ENCODE data around the gene SORBS1. TPM values are rescaled to one million over a fixed set of nuclear protein-coding genes. Genes with fewer than 3 reads are reported as not detected.

Gene SORBS1
- total RNA-seq, 4 donors from 2014 or later: 92.2 to 308 (median 150) TPM

GRCh38 chr10:95482501-95483233 lies 78.5 kb downstream of the SORBS1 start:
- DNase-seq: no peak
- 70 to 71% methylated on average over 7 of the region's 7 CpGs for WGBS, 2 donors (ENCODE audit: low coverage in 1 of 2)
- peak overlapping the region; percentile 78 to 89 (median 88) for H3K27ac ChIP-seq

GRCh38 chr10:95480901-95481491 lies 80.2 kb downstream of the SORBS1 start:
- Histone ChIP-seq H3K27ac (peak overlapping the region; percentile 78 to 89 (median 88)), H3K36me3 (no peaks in the 10 kb centered on the region), H3K4me1 (peaks cover 21 to 71% (median 61%) of the 10 kb centered on the region in 4 donors), H3K9me3 (no peaks in the 10 kb centered on the region), H3K27me3 (no peaks in the 10 kb centered on the region), H3K4me3 (no peak overlapping the region)
- WGBS, 2 donors (ENCODE audit: low coverage in 1 of 2): 26 to 44% methylated on average over 3 to 4 of the region's 4 CpGs
- TF ChIP-seq POLR2AphosphoS5 (IDR thresholded peaks at IDR 0.05): no peak
- TF ChIP-seq, protein P1, sequence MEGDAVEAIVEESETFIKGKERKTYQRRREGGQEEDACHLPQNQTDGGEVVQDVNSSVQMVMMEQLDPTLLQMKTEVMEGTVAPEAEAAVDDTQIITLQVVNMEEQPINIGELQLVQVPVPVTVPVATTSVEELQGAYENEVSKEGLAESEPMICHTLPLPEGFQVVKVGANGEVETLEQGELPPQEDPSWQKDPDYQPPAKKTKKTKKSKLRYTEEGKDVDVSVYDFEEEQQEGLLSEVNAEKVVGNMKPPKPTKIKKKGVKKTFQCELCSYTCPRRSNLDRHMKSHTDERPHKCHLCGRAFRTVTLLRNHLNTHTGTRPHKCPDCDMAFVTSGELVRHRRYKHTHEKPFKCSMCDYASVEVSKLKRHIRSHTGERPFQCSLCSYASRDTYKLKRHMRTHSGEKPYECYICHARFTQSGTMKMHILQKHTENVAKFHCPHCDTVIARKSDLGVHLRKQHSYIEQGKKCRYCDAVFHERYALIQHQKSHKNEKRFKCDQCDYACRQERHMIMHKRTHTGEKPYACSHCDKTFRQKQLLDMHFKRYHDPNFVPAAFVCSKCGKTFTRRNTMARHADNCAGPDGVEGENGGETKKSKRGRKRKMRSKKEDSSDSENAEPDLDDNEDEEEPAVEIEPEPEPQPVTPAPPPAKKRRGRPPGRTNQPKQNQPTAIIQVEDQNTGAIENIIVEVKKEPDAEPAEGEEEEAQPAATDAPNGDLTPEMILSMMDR (IDR thresholded peaks at IDR 0.05): no peak
- no peak for TF ChIP-seq EP300 (IDR thresholded peaks at IDR 0.05; ENCODE audit: low read depth)
- no peak for TF ChIP-seq POLR2A (IDR thresholded peaks at IDR 0.05)
- no peak for DNase-seq
- intact Hi-C loops (cut with DNase I; ENCODE audit: low total_unique reads): no loop called here
- in situ Hi-C loops (cut with MboI; ENCODE audit: low pct_ligation_motif_present in 1 of 4, low pct_unique_long_range_greater_than_20kb in 1 of 4, low sequenced_read_pairs in 3 of 4): no loop called here

More at GRCh38 chr10:95482501-95483233, 78.5 kb downstream of the SORBS1 start:
- intact Hi-C loops (cut with DNase I; ENCODE audit: low total_unique reads): no loop called here
- Histone ChIP-seq H3K4me1 (peaks cover 21 to 55% (median 44%) of the 10 kb centered on the region in 4 donors), H3K9me3 (no peaks in the 10 kb centered on the region), H3K4me3 (no peak overlapping the region), H3K27me3 (no peaks in the 10 kb centered on the region), H3K36me3 (no peaks in the 10 kb centered on the region)
- in situ Hi-C loops (cut with MboI; ENCODE audit: low pct_ligation_motif_present in 1 of 4, low pct_unique_long_range_greater_than_20kb in 1 of 4, low sequenced_read_pairs in 3 of 4): no loop called here
- TF ChIP-seq EP300 (IDR thresholded peaks at IDR 0.05; ENCODE audit: low read depth): no peak
- TF ChIP-seq, protein P1 (IDR thresholded peaks at IDR 0.05): no peak
- no peak for TF ChIP-seq POLR2AphosphoS5 (IDR thresholded peaks at IDR 0.05)
- no peak for TF ChIP-seq POLR2A (IDR thresholded peaks at IDR 0.05)

- in situ Hi-C loops (cut with MboI; ENCODE audit: low pct_ligation_motif_present in 1 of 4, low pct_unique_long_range_greater_than_20kb in 1 of 4, low sequenced_read_pairs in 3 of 4) (no loop called here), intact Hi-C loops (cut with DNase I; ENCODE audit: low total_unique reads) (no loop called here)
- no peak for DNase-seq
- Histone ChIP-seq H3K36me3 (no peaks in the 10 kb centered on the region), H3K27me3 (no peaks in the 10 kb centered on the region), H3K4me3 (no peak overlapping the region), H3K4me1 (peaks cover 21 to 74% (median 68%) of the 10 kb centered on the region in 4 donors), H3K27ac (peak overlapping the region; percentile 78 to 89 (median 88)), H3K9me3 (no peaks in the 10 kb centered on the region)
- TF ChIP-seq POLR2A (IDR thresholded peaks at IDR 0.05): no peak
- peak in 2 of 3 donors; percentile 18 to 45 for TF ChIP-seq POLR2AphosphoS5 (IDR thresholded peaks at IDR 0.05)
- TF ChIP-seq, protein P1 (IDR thresholded peaks at IDR 0.05): peak in 1 of 5 experiments; percentile 14
- peak; percentile 37 for TF ChIP-seq EP300 (IDR thresholded peaks at IDR 0.05; ENCODE audit: low read depth)
- WGBS, 2 donors (ENCODE audit: low coverage in 1 of 2): 11 to 53% methylated on average over 6 to 11 of the region's 11 CpGs
Observed at GRCh38 chr10:95480102-95480900, 80.9 kb downstream of the SORBS1 start.

DNA sequence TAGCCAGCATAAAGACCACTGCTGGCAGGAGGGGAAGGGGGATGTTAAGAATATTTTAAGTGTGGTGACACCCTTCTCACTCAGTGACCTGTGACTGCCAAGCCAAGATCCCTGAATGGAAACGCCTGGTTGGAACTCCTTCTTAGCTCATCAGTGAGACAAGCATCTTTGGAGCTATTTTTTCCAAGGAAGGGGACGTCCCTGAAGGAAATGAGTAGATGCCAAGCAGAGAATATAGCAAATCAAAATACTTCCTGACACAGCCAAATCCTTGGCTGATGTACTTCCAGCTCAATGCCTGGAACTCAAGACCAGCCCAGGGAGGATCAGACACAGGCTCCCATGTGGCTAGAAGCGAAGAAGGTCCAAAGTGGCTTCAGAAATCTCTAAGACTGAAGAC lies 82.2 kb downstream of the SORBS1 start:
- no peaks in the 10 kb centered on the region for H3K36me3 ChIP-seq
- whole genome bisulfite sequencing, 2 donors (ENCODE audit: low coverage in 1 of 2): 28 to 50% methylated on average over 3 of the region's 3 CpGs
- peak overlapping the region; percentile 78 to 89 (median 88) for H3K27ac ChIP-seq
- intact Hi-C loops (cut with DNase I; ENCODE audit: low total_unique reads) (no loop called here), in situ Hi-C loops (cut with MboI; ENCODE audit: low pct_ligation_motif_present in 1 of 4, low pct_unique_long_range_greater_than_20kb in 1 of 4, low sequenced_read_pairs in 3 of 4) (no loop called here)
- TF ChIP-seq, protein P1 (IDR thresholded peaks at IDR 0.05): no peak
- peak; percentile 20 to 51 (median 28) for TF ChIP-seq POLR2AphosphoS5 (IDR thresholded peaks at IDR 0.05)
- TF ChIP-seq POLR2A (IDR thresholded peaks at IDR 0.05): no peak
- no peaks in the 10 kb centered on the region for H3K9me3 ChIP-seq
- H3K4me3 ChIP-seq: no peak overlapping the region
- no peak for DNase-seq
- no peaks in the 10 kb centered on the region for H3K27me3 ChIP-seq
- peaks cover 23 to 82% (median 79%) of the 10 kb centered on the region in 4 donors for H3K4me1 ChIP-seq
